Fibroblast of lung (primary cell): Measurements from ENCODE around the gene ITIH2. TPM values are rescaled to one million over a fixed set of nuclear protein-coding genes. Genes with fewer than 3 reads are reported as not detected.
A peak's percentile ranks its signal among the peaks of the same experiment; 100 is the strongest.

ENCODE experiments used
- DNase-seq, 2 donors: peaks; one replicate each; pipeline versions ENCODE4 v3.0.0 to v3.0.0-alpha.2; 2010; ENCODE audit warnings: low read depth in 2 of 2
- H2AFZ ChIP-seq: 2 replicates; pipeline ENCODE4 v1.5.1; 2012; ENCODE audit warnings: low read length, control low read depth, inconsistent platforms
- H3K27ac ChIP-seq: 2 replicates; pipeline ENCODE4 v1.5.1; 2011; ENCODE audit warnings: low read length, control low read depth; ENCODE audit not compliant: insufficient read depth
- H3K27me3 ChIP-seq: 2 replicates; pipeline ENCODE4 v1.5.1; 2011; ENCODE audit warnings: mild to moderate bottlenecking, low read length; ENCODE audit not compliant: control insufficient read depth, insufficient read depth
- H3K36me3 ChIP-seq: 2 replicates; pipeline ENCODE4 v1.5.1; 2011; ENCODE audit warnings: low read length; ENCODE audit not compliant: control insufficient read depth, insufficient read depth
- H3K4me1 ChIP-seq: 2 replicates; pipeline ENCODE4 v1.5.1; 2011; ENCODE audit warnings: low read length; ENCODE audit not compliant: control insufficient read depth, insufficient read depth; ENCODE audit errors: extremely low read depth
- H3K4me2 ChIP-seq: 2 replicates; pipeline ENCODE4 v1.5.1; 2011; ENCODE audit warnings: low read length, control low read depth; ENCODE audit not compliant: insufficient read depth; ENCODE audit errors: extremely low read depth
- H3K4me3 ChIP-seq, 4 experiments: fragments of 200-600 bp in 1 of 4; sonication (generic) in 1 of 4; replicated peaks in 1 of 4; 2 replicates each; pipeline ENCODE4 v1.5.1; 2011 to 2016; ENCODE audit warnings: low read length in 4 of 4, low read depth in 3 of 4, mild to moderate bottlenecking in 3 of 4, control low read depth in 2 of 4, inconsistent platforms in 1 of 4, mixed read lengths in 1 of 4; ENCODE audit not compliant: insufficient read depth in 1 of 4; ENCODE audit errors: control extremely low read depth in 1 of 4
- H3K79me2 ChIP-seq: 2 replicates; pipeline ENCODE4 v1.5.1; 2012; ENCODE audit warnings: mild to moderate bottlenecking, low read length, inconsistent platforms; ENCODE audit not compliant: control insufficient read depth, insufficient read depth
- H3K9ac ChIP-seq: 2 replicates; pipeline ENCODE4 v1.5.1; 2011; ENCODE audit warnings: mild to moderate bottlenecking, low read length, control low read depth; ENCODE audit not compliant: insufficient read depth
- H3K9me3 ChIP-seq: 2 replicates; pipeline ENCODE4 v1.5.1; 2012; ENCODE audit warnings: low read depth, low read length; ENCODE audit not compliant: control insufficient read depth, insufficient read depth
- H4K20me1 ChIP-seq: 2 replicates; pipeline ENCODE4 v1.5.1; 2011; ENCODE audit warnings: low read length; ENCODE audit not compliant: control insufficient read depth, insufficient read depth; ENCODE audit errors: extremely low read depth
- EZH2 ChIP-seq: IDR thresholded peaks from 2 replicates; pipeline ENCODE4 v1.5.1; 2012; ENCODE audit warnings: low read length, control low read depth, mild to moderate bottlenecking; ENCODE audit errors: missing control alignments
- polyA plus RNA-seq, 2 donors: library from polyadenylated mRNA; depleted of rRNA in 1 of 2; stranded (reverse) in 1 of 2; unstranded in 1 of 2; fragments of >200 nt; gene quantifications; 2 replicates each; pipeline ENCODE4 v1.2.1, GENCODE V29; 2011 to 2012; ENCODE audit warnings: missing spikeins in 1 of 2
- total RNA-seq: library from RNA; depleted of rRNA; stranded (reverse); fragments of >200 nt; gene quantifications from 2 replicates; pipeline ENCODE4 v1.2.1, GENCODE V29; 2014
- TF ChIP-seq, protein P1 (sequence below), 2 donors: IDR thresholded peaks in 1 of 2; conservative IDR thresholded peaks in 1 of 2; 1 replicate in 1 of 2; 2 replicates in 1 of 2; pipeline ENCODE4 v1.5.1; 2011 to 2012; ENCODE audit warnings: low read length in 2 of 2, control low read depth in 1 of 2, inconsistent platforms in 1 of 2, low read depth in 1 of 2, mild to moderate bottlenecking in 1 of 2

Gene ITIH2
- total and polyA plus RNA-seq, 2 donors (not counting 1 experiment from before 2014, with no cell fraction given), result not detected

DNA sequence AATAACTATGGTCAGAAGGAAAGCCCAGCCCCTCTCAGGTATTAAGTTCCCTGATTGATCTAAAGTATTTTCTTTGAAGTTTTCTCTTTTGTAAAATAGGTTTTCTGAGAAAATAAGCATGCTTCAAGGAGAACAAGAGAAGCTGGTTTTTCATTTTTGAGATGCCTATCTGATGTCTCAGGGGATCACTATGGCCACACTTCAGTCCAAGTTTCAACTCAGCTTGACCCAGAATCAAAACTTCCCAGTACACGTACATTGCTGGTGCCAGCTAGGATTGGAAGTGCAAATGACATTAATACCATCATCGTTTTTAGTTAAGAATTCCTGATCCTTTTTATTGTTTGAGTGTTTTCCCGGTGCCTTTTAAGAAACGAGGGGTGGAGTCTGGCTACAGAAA is 43.6 kb upstream of the ITIH2 start:
- no peak overlapping the region for H3K27ac ChIP-seq
- no peak overlapping the region for H3K4me2 ChIP-seq
- H3K4me3 ChIP-seq, result no peak overlapping the region
- H3K79me2 ChIP-seq, result no peaks in the 10 kb centered on the region
- peak in 1 of 2 donors; percentile 31 for DNase-seq
- no peaks in the 10 kb centered on the region for H3K27me3 ChIP-seq
- H3K9me3 ChIP-seq, result no peaks in the 10 kb centered on the region
- H3K36me3 ChIP-seq, result no peaks in the 10 kb centered on the region
- no peaks in the 10 kb centered on the region for H3K4me1 ChIP-seq
- no peak overlapping the region for H2AFZ ChIP-seq
- no peak for TF ChIP-seq EZH2
- TF ChIP-seq, protein P1, sequence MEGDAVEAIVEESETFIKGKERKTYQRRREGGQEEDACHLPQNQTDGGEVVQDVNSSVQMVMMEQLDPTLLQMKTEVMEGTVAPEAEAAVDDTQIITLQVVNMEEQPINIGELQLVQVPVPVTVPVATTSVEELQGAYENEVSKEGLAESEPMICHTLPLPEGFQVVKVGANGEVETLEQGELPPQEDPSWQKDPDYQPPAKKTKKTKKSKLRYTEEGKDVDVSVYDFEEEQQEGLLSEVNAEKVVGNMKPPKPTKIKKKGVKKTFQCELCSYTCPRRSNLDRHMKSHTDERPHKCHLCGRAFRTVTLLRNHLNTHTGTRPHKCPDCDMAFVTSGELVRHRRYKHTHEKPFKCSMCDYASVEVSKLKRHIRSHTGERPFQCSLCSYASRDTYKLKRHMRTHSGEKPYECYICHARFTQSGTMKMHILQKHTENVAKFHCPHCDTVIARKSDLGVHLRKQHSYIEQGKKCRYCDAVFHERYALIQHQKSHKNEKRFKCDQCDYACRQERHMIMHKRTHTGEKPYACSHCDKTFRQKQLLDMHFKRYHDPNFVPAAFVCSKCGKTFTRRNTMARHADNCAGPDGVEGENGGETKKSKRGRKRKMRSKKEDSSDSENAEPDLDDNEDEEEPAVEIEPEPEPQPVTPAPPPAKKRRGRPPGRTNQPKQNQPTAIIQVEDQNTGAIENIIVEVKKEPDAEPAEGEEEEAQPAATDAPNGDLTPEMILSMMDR (conservative IDR thresholded peaks at IDR 0.05 in 1 of 2, IDR thresholded peaks at IDR 0.05 in 1 of 2; ENCODE audit: low read depth in 1 of 2, low read length in 2 of 2), result no peak
- H3K9ac ChIP-seq, result no peak overlapping the region
- no peaks in the 10 kb centered on the region for H4K20me1 ChIP-seq

- no peak overlapping the region for H3K4me2 ChIP-seq
- H3K4me3 ChIP-seq, result no peak overlapping the region
- no peaks in the 10 kb centered on the region for H4K20me1 ChIP-seq
- H3K4me1 ChIP-seq, result no peaks in the 10 kb centered on the region
- H2AFZ ChIP-seq, result no peak overlapping the region
- no peak for DNase-seq
- no peak overlapping the region for H3K27ac ChIP-seq
- TF ChIP-seq, protein P1 (conservative IDR thresholded peaks at IDR 0.05 in 1 of 2, IDR thresholded peaks at IDR 0.05 in 1 of 2; ENCODE audit: low read depth in 1 of 2, low read length in 2 of 2), result no peak
- TF ChIP-seq EZH2, result no peak
- peaks cover 12% of the 10 kb centered on the region for H3K27me3 ChIP-seq
- no peaks in the 10 kb centered on the region for H3K79me2 ChIP-seq
- H3K36me3 ChIP-seq, result no peaks in the 10 kb centered on the region
- H3K9me3 ChIP-seq, result no peaks in the 10 kb centered on the region
- no peak overlapping the region for H3K9ac ChIP-seq
Measured at GRCh38 chr10:7662522-7662921, 40.6 kb upstream of the ITIH2 start.

GRCh38 chr10:7664707-7665106 is 38.4 kb upstream of the ITIH2 start:
- H3K36me3 ChIP-seq, result no peaks in the 10 kb centered on the region
- H3K27me3 ChIP-seq, result peaks cover 16% of the 10 kb centered on the region
- no peak overlapping the region for H3K4me2 ChIP-seq
- no peaks in the 10 kb centered on the region for H3K79me2 ChIP-seq
- H4K20me1 ChIP-seq, result no peaks in the 10 kb centered on the region
- H2AFZ ChIP-seq, result no peak overlapping the region
- no peak overlapping the region for H3K27ac ChIP-seq
- no peaks in the 10 kb centered on the region for H3K9me3 ChIP-seq
- no peak for DNase-seq
- H3K9ac ChIP-seq, result no peak overlapping the region
- H3K4me1 ChIP-seq, result no peaks in the 10 kb centered on the region
- H3K4me3 ChIP-seq, result no peak overlapping the region
- TF ChIP-seq EZH2, result no peak
- TF ChIP-seq, protein P1 (conservative IDR thresholded peaks at IDR 0.05 in 1 of 2, IDR thresholded peaks at IDR 0.05 in 1 of 2; ENCODE audit: low read depth in 1 of 2, low read length in 2 of 2), result no peak
